HG03060 (cell line): ENCODE measurements around the gene PSMA6.
"Not testable (repeated sequence)": the region's sequence is repeated elsewhere in the genome, so short reads cannot be mapped to it uniquely, and the experiment has no call there.

Experiments
- ATAC-seq: cut with Tn5 transposase; IDR thresholded peaks from one replicate; pipeline ENCODE4 v1.9.1; 2021; ENCODE audit warnings: low read depth, moderate number of reproducible peaks; ENCODE audit not compliant: unreplicated experiment

The PSMA6 gene

DNA sequence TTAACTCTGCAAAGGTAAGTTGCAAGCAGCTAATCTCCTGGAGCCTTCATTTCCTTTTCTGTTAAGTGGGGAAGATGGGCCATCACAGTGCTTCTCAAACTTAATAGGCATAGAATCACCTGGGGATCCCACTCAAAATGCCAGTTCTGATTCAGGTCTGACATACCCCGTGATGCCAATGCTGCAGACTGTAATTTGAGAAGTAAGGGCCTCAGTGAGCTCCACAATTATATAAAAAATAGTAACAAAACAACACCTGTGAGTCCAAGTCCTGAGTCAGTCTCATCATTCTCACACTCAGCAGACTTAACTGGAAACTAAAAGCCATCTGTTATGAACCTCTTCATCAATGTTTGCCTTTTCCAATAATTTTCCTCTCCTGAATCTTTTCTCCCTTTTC, 10.8 kb upstream of the PSMA6 start:
- ATAC-seq = no peak

DNA sequence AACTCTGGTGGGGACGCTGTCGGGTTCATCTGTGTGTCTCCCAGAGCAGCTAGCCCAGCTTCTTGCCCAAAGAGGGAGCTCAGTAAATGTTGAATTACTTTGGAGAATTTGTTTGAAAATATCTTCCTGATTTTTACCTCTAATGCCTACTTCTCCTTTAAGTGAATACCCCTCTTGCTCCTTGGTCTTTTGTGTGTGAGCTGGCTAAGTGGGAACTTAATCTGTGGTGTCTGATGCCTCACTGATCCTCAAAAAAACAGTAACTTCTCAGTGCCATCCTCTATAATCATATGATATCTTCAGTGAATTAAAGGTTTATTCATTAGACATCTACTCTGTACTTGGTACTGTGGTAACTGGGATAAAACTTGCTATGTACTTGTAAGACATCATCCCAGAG, 7.7 kb upstream of the PSMA6 start:
- ATAC-seq = no peak

DNA sequence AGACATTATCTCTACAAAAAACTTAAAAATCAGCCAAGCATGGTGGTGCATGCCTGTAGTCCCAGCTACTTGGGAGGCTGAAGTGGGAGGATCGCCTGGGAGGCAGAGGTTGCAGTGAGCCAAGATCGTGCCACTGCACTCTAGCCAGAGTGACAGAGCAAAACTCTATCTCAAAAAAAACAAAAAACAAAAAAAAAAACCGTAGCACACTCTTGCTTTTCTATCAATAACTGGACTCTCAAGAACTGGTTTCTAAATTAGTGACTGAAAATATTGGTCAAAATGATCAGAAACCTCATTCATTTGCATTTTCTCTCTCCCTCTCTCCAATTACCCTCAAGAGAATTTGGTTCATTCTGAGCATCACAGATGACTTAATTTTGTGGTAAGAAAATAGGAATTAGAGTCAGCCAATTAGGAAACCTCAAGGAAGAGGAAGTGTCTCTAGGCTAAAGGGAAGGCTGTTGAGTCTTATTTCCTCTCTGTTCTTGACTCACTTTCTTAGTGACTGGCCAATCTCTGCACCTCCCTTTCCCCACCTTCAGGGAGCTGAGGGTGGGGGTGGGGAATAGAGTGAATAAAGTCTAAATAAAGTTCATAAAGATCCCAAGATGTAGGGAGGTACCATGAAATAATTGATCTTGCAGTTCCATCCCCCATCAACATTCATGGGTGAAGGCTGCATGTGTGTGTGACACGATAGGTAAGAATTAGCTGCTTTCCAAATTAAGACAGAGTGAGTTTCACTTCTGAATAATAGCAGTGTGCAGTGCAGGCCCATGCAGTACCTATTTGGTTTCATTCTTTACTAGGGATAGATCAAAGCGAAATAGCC, 6.8 kb upstream of the PSMA6 start:
- peak; percentile 62 for ATAC-seq

DNA sequence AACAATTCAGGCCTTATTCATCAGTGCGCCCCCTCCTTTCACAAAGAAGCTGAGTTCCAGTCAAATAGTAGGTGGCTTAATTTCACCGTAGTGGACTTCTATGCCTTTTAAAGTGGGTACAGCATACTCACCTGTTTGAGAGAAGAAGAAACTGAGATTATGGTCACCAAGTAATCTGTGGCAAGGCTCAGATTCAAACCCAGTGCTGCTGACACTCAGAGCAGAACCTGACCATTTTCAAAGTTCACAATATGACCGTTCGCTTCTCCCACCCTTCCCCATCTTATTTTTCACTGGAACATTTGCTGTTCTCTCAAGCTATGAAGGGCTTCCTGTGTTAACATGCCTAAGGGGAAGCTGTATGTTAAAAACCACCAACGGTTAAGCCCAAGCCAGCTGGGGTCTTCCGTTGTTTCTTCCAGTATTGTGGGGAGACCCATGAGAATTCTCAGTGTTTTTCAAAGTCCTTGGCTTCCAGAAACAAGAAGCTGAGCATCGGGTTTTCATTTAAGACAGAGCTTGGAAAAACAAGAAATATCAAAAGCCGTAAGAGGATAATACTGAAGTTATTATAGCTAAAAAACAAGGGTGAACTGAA, 6.1 kb upstream of the PSMA6 start:
- ATAC-seq = no peak

DNA sequence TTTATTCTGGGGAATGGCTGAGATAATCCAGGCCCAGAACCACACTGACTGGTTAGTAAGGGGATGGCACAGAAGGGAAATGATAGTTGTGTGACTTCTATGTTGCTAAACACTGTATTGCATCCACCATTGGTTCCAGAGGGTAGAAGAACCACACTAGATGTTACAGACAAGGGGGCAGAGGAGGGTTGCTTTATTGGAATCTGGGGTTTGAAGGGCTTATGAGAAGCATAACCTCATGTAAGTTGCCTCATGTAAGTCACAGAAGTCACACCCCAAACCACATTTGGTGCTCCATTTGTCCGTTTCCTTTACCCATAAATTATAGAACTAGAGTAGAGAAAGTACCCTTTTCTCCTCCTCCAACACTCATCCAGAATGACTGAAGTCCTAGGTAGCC, 5.5 kb upstream of the PSMA6 start:
- ATAC-seq = no peak

DNA sequence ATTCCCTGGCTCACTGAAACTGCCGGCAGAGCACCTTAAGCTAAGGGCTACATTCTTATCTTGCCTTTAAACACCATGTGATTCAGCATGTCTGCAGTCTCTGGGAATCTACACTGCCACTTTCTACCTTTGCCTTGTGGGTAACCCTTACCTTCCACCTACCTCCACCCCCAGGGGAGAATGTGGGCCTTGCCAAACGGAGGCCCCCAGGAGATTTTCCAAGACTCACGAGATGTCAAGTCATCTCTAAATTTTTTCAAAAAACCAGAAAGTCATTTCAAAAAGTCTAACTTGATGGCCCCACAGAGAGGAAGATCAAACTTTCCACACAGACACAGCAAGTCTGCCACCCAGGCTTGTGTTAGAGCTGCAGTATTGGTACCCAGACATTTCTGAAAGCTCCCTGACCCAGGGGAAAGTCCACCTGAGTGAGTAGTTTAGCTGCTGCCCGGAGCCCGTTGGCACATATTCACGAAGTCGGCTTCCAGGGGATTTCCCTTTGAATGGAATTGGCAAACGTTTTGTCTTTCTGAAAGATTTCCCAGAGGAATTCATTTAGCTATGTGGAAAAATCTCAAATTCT, 4.7 kb upstream of the PSMA6 start:
- no peak for ATAC-seq

DNA sequence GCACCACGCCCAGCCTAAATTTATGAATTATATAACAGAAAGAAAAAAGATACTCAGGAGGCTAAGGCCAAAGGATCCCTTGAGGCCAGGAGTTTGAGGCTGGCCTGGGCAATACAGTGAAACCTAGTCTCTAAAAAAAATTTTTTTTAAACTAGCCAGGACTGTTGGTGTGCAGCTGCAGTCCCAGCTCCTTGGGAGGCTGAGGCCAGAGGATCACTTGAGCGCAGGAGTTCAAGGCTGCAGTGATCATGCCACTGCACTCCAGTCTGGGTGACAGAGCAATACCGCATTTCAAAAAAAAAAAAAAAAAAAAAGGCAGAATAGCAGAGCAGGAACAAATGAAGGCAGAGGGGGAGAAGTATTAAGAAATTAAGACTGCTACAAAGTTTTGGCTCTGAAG, 2.6 kb upstream of the PSMA6 start:
- ATAC-seq = no peak

DNA sequence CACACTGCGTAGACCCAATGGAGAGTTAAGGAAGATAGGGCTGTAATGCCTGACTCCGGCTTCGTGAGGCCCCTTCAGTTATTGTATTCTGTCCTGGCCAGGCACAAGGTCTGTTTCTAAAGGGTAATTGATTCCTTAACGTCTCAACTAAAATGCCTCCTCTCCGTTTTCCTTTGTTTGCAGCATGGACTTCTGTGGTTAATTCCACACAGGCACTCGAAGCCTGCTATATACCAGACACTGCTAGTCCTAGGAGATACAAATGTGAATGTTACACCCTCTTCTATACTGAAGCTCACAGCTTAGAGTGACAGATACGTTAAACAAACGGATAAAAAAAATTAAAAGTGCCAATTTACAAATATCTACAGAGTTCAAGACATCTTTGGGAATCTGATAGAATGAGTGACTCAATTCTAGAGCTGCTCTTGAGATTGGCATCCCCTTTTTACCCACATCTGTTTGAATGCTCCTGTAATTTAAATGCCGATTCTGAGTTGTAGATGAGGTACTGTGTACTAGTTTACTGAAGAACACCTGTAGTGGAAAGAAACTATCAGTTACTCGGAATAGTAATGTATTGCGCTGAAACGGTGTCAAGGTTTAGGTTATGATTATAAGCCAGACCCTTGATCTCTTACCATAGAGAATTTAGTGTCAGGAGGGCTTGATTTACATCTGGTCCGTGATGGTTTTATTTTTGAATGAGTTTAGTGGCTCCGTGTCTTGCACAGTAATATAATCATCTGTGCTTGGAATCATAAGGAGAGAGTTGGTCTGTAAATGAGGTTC, 784 bp downstream of the PSMA6 start:
- no peak for ATAC-seq

DNA sequence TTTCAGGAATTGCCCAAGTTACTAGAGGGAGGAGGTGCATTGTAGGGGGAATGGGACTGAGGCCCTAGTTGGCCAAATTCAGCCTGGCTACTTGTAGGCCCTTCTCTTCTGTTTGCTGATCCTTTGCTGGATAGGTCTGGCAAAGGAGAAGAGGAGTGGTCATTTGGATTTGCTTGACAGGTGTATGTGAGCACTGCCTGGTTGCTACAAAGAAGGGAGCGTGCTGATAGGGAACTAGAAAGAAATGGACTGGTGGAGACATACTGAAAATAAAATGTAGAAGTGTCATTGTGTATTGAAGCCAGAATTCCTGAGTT, 3.6 kb downstream of the PSMA6 start:
- no peak for ATAC-seq

DNA sequence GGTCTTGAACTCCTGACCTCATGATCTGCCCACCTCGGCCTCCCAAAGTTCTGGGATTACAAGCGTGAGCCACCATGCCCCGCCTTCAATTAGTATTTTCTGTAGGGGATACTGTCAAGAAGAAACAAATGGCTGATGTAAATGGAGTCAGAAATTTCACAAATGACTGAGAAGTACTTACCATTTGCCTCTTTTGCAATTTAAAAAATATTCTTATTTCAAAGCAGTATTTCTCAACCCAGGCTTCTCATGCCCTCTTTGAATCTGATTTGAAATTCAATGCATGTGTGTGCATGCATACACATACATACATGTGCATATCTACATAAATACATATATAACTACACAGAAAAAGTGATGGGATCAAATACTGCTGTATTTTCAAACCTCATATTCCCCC, 4.4 kb downstream of the PSMA6 start:
- ATAC-seq = no peak

DNA sequence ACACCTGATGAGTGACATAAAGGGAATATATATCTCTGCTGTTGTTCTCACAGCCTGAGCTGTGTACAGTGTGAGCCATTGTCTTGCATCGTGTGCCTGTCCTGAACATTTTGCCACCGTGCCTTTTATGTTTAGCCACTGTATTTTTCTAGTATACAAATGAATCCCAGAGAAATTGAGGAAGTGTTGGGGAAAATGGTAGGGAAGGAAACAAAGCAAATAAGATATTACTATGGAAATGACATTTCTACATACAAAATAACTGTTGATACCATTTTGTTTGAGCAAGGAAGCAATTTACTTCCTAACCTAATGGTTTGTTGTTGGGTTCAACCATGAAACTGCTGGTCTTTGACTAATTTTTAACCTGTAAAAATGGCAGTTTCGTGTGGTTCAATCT, 5.5 kb downstream of the PSMA6 start:
- no peak for ATAC-seq

DNA sequence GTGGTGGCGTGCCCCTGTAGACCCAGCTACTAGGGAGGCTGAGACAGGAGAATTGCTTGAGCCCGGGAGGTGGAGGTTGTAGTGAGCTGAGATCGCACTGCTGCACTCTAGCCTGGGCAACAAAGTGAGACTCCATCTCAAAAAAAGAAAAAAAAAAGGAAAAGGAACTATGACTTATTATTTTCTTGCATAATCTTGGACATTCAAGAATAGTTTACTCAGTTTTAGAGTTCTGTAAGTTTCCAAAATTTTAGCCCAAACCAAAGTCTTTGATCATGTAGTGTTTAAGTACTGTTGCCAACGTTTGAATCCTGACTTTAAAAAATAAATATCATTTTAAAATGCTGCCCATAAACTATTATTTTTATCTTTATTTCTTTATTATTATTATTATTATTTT, 6.2 kb downstream of the PSMA6 start:
- no peak for ATAC-seq

DNA sequence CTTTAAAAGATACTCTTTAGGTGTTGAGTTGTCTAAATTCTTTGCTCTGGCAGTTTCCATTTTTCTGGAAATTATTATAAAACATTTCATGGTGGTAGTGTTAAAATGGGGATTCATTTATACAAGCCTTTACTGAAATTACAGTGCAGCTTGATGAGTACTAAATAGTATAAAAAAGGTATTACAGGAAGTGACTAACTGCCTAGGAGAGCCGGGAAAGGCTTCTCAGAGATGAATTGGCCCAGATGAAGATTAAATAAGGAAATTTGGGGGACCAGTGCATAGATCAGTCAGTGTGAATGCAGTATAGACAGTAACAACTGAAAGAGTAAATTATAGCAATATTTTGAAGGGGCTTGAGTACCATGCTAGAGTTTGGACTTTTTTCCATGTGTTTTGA, 7.5 kb downstream of the PSMA6 start:
- ATAC-seq = no peak

DNA sequence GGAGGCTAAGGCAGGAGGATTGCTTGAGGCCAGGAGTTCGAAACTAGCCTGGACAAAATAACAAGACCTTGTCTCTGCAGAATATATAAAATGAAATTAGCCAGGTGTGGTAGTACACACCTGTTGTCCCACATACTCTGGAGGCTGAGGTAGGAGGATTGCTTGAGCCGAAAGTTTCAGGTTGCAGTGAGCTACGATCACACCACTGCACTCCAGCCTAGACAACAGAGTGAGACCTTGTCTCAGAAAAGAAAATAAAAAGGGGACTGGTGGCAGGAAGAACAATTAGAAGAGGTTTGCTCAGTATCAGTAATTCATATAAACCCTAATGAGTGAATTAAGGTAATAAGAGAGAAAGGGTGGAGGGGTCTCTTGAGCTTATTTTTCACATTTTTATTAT, 8.0 kb downstream of the PSMA6 start:
- ATAC-seq = no peak

DNA sequence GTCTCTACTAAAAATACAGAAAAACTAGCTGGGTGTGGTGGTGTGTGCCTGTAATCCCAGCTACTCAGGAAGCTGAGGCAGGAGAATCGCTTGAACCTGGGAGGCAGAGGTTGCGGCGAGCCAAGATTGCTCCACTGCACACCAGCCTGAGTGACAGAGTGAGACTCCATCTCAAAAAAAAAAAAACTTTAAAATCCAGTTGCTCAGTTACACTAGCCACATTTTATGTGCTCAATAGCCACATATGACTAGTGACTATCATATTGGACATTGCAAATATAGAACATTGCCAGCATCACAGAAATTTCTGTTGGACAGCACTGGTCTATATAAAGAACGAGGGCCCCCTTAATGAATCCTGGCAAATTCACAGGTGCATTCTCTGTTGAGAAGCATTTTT, 9.2 kb downstream of the PSMA6 start:
- ATAC-seq = not testable (repeated sequence)

DNA sequence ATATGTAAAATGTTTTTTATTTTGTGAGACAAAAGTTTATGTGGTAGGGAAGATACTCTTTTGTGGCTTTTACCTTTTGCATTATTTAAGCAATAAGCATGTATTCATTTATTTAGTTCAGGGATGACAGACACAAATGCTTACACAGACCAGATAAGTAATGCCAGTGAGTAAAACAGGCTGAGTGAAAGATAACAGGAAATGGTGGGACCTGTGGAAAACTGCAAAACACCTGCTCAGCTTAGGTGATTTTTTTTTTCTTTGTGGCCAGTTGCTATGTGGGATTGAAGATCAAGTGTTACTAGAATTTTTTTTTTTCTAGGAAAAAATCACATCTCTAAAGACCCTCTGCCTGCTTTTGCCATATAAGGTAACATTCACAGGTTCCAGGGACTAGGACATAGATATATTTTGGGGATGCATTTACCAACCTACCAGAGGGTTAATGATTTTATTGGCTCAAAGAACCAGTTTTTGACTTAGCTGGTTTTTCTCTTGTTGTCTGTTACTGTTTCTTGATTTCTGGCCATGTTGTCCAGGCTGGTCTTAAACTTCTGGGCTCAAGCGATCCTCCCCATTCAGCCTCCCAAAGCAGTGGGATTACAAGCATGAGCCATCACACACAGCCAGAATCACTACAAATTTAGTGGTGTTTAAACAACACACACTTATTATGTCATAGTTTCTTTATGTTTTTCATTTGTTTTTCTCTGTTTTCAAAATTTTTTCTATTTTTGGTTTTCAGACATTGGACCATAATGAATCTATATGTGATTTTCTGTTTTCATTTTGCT, 9.8 kb downstream of the PSMA6 start:
- no peak for ATAC-seq

DNA sequence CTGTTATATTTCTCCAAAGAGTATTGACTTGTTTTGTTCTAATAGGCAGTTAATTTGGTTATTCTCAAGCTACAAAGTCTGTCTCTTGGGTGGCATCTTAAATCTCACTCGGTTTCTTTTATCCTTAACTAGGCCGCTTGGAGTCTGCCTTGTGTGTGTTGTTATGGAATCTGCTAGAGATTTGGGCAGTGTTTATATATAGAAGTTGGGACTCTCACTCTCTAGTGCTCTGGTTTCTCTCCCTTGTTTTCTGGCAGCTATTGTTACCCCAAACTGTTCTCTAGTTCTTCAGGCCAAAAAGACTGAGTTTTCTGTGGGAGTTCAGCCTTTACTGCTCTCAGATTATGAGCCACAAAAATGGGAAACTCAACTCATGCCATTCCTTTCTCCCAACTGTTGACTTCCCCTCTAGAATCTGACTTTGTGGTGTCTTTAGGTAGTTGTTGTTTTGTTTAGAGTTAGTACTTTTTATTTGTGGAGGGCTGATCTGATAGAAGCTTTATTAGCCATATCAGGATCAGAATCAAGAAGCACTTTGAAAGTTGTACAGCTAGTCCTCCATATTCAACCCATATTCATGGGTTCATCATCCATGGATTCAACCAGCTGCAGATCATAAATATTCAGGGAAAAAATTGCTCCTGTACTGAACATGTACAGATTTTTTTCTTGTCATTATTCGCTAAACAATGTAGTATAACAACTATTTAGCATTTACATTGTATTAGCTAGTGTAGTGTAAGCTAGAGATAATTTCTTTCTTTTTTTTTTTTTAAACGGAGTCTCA, 11.2 kb downstream of the PSMA6 start:
- ATAC-seq = no peak

DNA sequence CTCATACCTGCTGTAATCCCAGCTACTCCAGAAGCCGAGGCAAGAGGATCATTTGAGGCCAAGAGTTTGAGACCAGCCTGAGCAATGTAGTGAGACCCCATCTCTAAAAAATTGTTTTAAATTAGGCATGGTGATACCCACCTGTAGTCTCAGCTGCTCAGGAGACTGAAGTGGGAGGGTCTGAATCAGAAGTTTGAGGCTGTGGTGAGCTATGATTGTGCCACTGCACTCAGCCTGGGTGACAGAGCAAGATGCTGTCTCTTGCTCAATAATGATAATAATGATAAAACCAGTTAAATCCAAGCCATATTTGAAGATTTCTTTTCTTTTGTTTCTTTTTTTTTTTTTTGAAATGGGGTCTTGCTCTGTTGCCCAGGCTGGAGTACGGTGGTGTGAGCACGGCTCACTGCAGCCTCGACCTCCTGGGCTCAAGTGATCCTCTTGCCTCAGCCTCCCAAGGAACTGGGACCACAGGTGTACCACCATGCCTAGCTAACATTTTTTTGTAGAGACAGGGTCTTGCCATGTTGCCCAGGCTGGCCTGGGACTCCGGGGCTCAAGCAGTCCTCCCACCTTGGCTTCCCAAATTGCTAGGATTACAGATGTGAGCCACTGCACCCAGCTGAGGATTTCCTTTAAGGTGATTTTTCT, 12.8 kb downstream of the PSMA6 start:
- ATAC-seq = no peak

DNA sequence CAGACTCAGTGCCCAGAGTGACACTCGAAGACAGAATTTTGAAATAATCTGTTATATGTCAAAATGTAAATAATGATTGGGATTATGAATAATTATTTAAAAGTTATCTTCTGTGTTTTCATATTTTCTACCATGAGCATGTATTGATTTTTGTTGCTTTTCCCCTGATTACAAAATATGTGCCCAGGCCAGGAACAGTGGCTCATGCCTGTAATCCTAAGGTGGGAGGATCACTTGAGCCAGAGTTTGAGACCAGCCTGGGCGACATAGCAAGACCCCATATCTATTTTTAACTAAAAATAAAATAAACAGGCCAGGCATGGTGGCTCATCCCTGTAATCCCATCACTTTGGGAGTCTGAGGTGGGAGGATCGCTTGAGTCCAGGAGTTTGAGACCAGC, 13.5 kb downstream of the PSMA6 start:
- ATAC-seq = no peak
